ENCODE results near the gene LPP. TPM values are rescaled to one million over a fixed set of nuclear protein-coding genes. Genes with fewer than 3 reads are reported as not detected.

The LPP gene
- total and polyA plus RNA-seq, 2 of the 13 experiments (the other 11 are each of a cell fraction or from before 2014, with no cell fraction given) = 19.2 to 29.9 TPM

GRCh38 chr3:188509316-188509715 lies 355.4 kb downstream of the LPP start (continued):
- TF ChIP-seq, protein P1, sequence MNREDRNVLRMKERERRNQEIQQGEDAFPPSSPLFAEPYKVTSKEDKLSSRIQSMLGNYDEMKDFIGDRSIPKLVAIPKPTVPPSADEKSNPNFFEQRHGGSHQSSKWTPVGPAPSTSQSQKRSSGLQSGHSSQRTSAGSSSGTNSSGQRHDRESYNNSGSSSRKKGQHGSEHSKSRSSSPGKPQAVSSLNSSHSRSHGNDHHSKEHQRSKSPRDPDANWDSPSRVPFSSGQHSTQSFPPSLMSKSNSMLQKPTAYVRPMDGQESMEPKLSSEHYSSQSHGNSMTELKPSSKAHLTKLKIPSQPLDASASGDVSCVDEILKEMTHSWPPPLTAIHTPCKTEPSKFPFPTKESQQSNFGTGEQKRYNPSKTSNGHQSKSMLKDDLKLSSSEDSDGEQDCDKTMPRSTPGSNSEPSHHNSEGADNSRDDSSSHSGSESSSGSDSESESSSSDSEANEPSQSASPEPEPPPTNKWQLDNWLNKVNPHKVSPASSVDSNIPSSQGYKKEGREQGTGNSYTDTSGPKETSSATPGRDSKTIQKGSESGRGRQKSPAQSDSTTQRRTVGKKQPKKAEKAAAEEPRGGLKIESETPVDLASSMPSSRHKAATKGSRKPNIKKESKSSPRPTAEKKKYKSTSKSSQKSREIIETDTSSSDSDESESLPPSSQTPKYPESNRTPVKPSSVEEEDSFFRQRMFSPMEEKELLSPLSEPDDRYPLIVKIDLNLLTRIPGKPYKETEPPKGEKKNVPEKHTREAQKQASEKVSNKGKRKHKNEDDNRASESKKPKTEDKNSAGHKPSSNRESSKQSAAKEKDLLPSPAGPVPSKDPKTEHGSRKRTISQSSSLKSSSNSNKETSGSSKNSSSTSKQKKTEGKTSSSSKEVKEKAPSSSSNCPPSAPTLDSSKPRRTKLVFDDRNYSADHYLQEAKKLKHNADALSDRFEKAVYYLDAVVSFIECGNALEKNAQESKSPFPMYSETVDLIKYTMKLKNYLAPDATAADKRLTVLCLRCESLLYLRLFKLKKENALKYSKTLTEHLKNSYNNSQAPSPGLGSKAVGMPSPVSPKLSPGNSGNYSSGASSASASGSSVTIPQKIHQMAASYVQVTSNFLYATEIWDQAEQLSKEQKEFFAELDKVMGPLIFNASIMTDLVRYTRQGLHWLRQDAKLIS (CRISPR knock-in tag; IDR thresholded peaks at IDR 0.05) = no peak

GRCh38 chr3:188510366-188510765 lies 356.4 kb downstream of the LPP start:
- ChIA-PET CTCF (ENCODE audit: low intra/inter-chr PET ratio, low total read pairs) (no interaction called here), POLR2A (no interaction called here)
- H3K4me1 ChIP-seq (ENCODE audit: insufficient read depth, low read length) = peaks cover 26% of the 10 kb centered on the region
- ATAC-seq = no peak
- no peak for FAIRE-seq
- 94% methylated on average over 3 of the region's 3 CpGs for WGBS (ENCODE audit: low lambda C conversion rate)
- H3K79me2 ChIP-seq (ENCODE audit: insufficient read depth, low read length) = no peaks in the 10 kb centered on the region
- TF ChIP-seq NBN (conservative IDR thresholded peaks at IDR 0.05) = no peak
- TF ChIP-seq TERF1 (CRISPR knock-in tag; IDR thresholded peaks at IDR 0.05) = no peak
- no peak for DNase-seq (ENCODE audit: low spot score)
- intact Hi-C loops (cut with micrococcal nuclease; ENCODE audit: unreplicated experiment) = no loop called here
- no peaks in the 10 kb centered on the region for H4K20me1 ChIP-seq (ENCODE audit: insufficient read depth, low read length)
- H3K9me3 ChIP-seq (ENCODE audit: low read length) = no peaks in the 10 kb centered on the region
- H3K27me3 ChIP-seq (ENCODE audit: control insufficient read depth in 1 of 2, insufficient read depth in 2 of 2, low read length in 2 of 2) = no peaks in the 10 kb centered on the region
- BruUV-seq (replicated peaks) = no TSS peak
- H2AFZ ChIP-seq (ENCODE audit: low read length) = no peak overlapping the region
- no peak overlapping the region for H3K4me2 ChIP-seq (ENCODE audit: low read depth, low read length)
- H3K27ac ChIP-seq (ENCODE audit: extremely low read length, insufficient read depth, low read length) = no peak overlapping the region
- H3K36me3 ChIP-seq (replicated peaks in 1 of 2; ENCODE audit: control insufficient read depth in 1 of 2, insufficient read depth in 2 of 2, low read length in 2 of 2) = 0 out of 5 replicates have a peak, but pooled peaks cover 0 to 1% of the 10 kb centered on the region in 2 experiments
- in situ Hi-C loops (cut with HindIII; ENCODE audit: extremely low pct_ligation_motif_present, low pct_unique_long_range_greater_than_20kb) = no loop called here
- no peak overlapping the region for H3K9ac ChIP-seq (ENCODE audit: insufficient read depth, low read depth, low read length)
- no peak overlapping the region for H3K4me3 ChIP-seq (replicated peaks in 1 of 3; ENCODE audit: insufficient read depth in 1 of 3, low read depth in 2 of 3, low read length in 3 of 3)
